IMR-90 (cell line): Measurements from ENCODE around the gene SERTAD4. TPM values are rescaled to one million over a fixed set of nuclear protein-coding genes. Genes with fewer than 3 reads are reported as not detected.

Source experiments
- ATAC-seq: fragments of 200-7000 bp; cut with Tn5 transposase; 2 replicates; pipeline ENCODE4 v1.9.1; 2020; ENCODE audit warnings: low read depth, mild to moderate bottlenecking, moderate library complexity
- BruUV-seq: library from RNA; stranded (reverse); fragments of 400-500 nt; replicated peaks from 2 replicates; lab custom pipeline; 2021; lab: Mats Ljungman, UMichigan
- CTCF ChIA-PET: fragments of 300-600 bp; formaldehyde crosslinking; extraction: SDS; loops from one replicate; lab custom pipeline; 2021; ENCODE audit warnings: antibody characterized with exemption; lab: Yijun Ruan, JAX
- POLR2A ChIA-PET: fragments of 300-600 bp; sonication (Branson Sonifier 250); formaldehyde crosslinking; loops from one replicate; lab custom pipeline; 2022; ENCODE audit warnings: antibody characterized with exemption; ENCODE audit not compliant: unreplicated experiment; lab: Charles Lee
- DNase-seq: peaks from one replicate; pipeline ENCODE4 v3.0.0; 2013
- H2AFZ ChIP-seq: replicated peaks from 2 replicates; pipeline ENCODE3; 2013; ENCODE audit warnings: low read length, mild to moderate bottlenecking; ENCODE audit not compliant: poor library complexity
- H2AK5ac ChIP-seq: 2 replicates; pipeline ENCODE4 v1.6.1; 2013; ENCODE audit warnings: low read depth, low read length, inconsistent platforms
- H2AK9ac ChIP-seq: replicated peaks from 2 replicates; pipeline ENCODE3; 2013; ENCODE audit warnings: mild to moderate bottlenecking, low read depth, low read length, moderate library complexity; ENCODE audit not compliant: poor library complexity
- H2BK120ac ChIP-seq: 2 replicates; pipeline ENCODE4 v1.6.1; 2013; ENCODE audit warnings: low read depth, low read length, inconsistent platforms
- H2BK15ac ChIP-seq: 3 replicates; pipeline ENCODE4 v1.6.1; 2013; ENCODE audit warnings: low read depth, low read length, inconsistent platforms
- H2BK20ac ChIP-seq: 2 replicates; pipeline ENCODE4 v1.6.1; 2013; ENCODE audit warnings: low read depth, mild to moderate bottlenecking, inconsistent platforms, low read length, moderate library complexity
- H2BK5ac ChIP-seq: 2 replicates; pipeline ENCODE4 v1.6.1; 2013; ENCODE audit warnings: mild to moderate bottlenecking, low read depth, low read length, inconsistent platforms; ENCODE audit not compliant: poor library complexity, severe bottlenecking
- H3K14ac ChIP-seq: replicated peaks from 2 replicates; pipeline ENCODE4 v1.6.1; 2013; ENCODE audit warnings: low read depth, low read length, inconsistent platforms
- H3K18ac ChIP-seq: 2 replicates; pipeline ENCODE4 v1.6.1; 2013; ENCODE audit warnings: low read depth, low read length, control low read depth
- H3K23ac ChIP-seq: 2 replicates; pipeline ENCODE4 v1.6.1; 2013; ENCODE audit warnings: low read depth, low read length, inconsistent platforms
- H3K27ac ChIP-seq: 2 replicates; pipeline ENCODE4 v1.5.1; 2013; ENCODE audit warnings: mild to moderate bottlenecking, control low read depth, low read length; ENCODE audit not compliant: insufficient read depth
- H3K27me3 ChIP-seq: 2 replicates; pipeline ENCODE4 v1.6.1; 2013; ENCODE audit warnings: low read length; ENCODE audit not compliant: control insufficient read depth, insufficient read depth
- H3K36me3 ChIP-seq: 2 replicates; pipeline ENCODE4 v1.6.1; 2013; ENCODE audit warnings: low read length, mixed read lengths; ENCODE audit not compliant: control insufficient read depth, insufficient read depth
- H3K4ac ChIP-seq: 2 replicates; pipeline ENCODE4 v1.6.1; 2013; ENCODE audit warnings: low read depth, low read length, inconsistent platforms
- H3K4me1 ChIP-seq: 2 replicates; pipeline ENCODE4 v1.6.1; 2013; ENCODE audit warnings: low read length, mixed read lengths; ENCODE audit not compliant: control insufficient read depth, insufficient read depth
- H3K4me2 ChIP-seq: 2 replicates; pipeline ENCODE4 v1.6.1; 2013; ENCODE audit warnings: low read depth, mild to moderate bottlenecking, control low read depth, low read length, moderate library complexity
- H3K4me3 ChIP-seq: 2 replicates; pipeline ENCODE4 v1.5.1; 2013; ENCODE audit warnings: low read depth, mild to moderate bottlenecking, control low read depth, low read length, moderate library complexity; ENCODE audit not compliant: insufficient read depth
- H3K56ac ChIP-seq: 2 replicates; pipeline ENCODE4 v1.6.1; 2013; ENCODE audit warnings: low read length, inconsistent platforms; ENCODE audit not compliant: insufficient read depth; ENCODE audit errors: extremely low read depth
- H3K79me1 ChIP-seq, 2 experiments: 2 replicates each; pipeline ENCODE4 v1.6.1; 2013; ENCODE audit warnings: low read length in 2 of 2, inconsistent platforms in 1 of 2, low read depth in 1 of 2
- H3K9ac ChIP-seq: 2 replicates; pipeline ENCODE4 v1.6.1; 2013; ENCODE audit warnings: low read depth, low read length, control low read depth
- H3K9me1 ChIP-seq: 2 replicates; pipeline ENCODE4 v1.6.1; 2013; ENCODE audit warnings: low read length, inconsistent platforms; ENCODE audit not compliant: insufficient read depth
- H3K9me3 ChIP-seq: 2 replicates; pipeline ENCODE4 v1.6.1; 2013; ENCODE audit warnings: low read length; ENCODE audit not compliant: control insufficient read depth, insufficient read depth
- H4K20me1 ChIP-seq: 2 replicates; pipeline ENCODE4 v1.6.1; 2013; ENCODE audit warnings: low read length, inconsistent platforms; ENCODE audit not compliant: insufficient read depth
- H4K5ac ChIP-seq: 2 replicates; pipeline ENCODE4 v1.6.1; 2013; ENCODE audit warnings: mild to moderate bottlenecking, low read depth, low read length, control low read depth
- H4K8ac ChIP-seq, 2 experiments: 2 replicates each; pipeline ENCODE4 v1.6.1; 2013; ENCODE audit warnings: low read depth in 2 of 2, low read length in 2 of 2, control low read depth in 1 of 2, inconsistent platforms in 1 of 2
- H4K91ac ChIP-seq: 2 replicates; pipeline ENCODE4 v1.6.1; 2013; ENCODE audit warnings: low read depth, low read length, inconsistent platforms; ENCODE audit not compliant: insufficient read depth
- CEBPB ChIP-seq: IDR thresholded peaks from 2 replicates; pipeline ENCODE4 v1.6.1; 2012; ENCODE audit warnings: low read depth, low read length, improper control_type of control experiment
- CHD1 ChIP-seq: IDR thresholded peaks from 2 replicates; pipeline ENCODE4 v1.6.1; 2012; ENCODE audit warnings: low read depth, low read length, improper control_type of control experiment
- MAFK ChIP-seq: IDR thresholded peaks from 2 replicates; pipeline ENCODE4 v1.6.1; 2012; ENCODE audit warnings: low read depth, low read length, improper control_type of control experiment
- RCOR1 ChIP-seq: IDR thresholded peaks from 2 replicates; pipeline ENCODE4 v1.6.1; 2012; ENCODE audit warnings: mild to moderate bottlenecking, low read length, improper control_type of control experiment; ENCODE audit not compliant: insufficient replicate concordance
- WGBS, 2 experiments: methylation state at CpG; one replicate each; pipeline versions ENCODE4 v1.1.5 to v1.1.7; 2013; ENCODE audit warnings: missing lambda C conversion rate in 2 of 2; ENCODE audit not compliant: insufficient read length in 1 of 2; ENCODE audit errors: extremely low coverage in 2 of 2; 5-methylcytosine and 5-hydroxymethylcytosine counted together
- dilution Hi-C: fragments of 300-500 bp; cut with HindIII; formaldehyde crosslinking; loops from one replicate; pipeline ENCODE4 v1.14.3; 2018; ENCODE audit warnings: low sequenced_read_pairs; ENCODE audit not compliant: unreplicated experiment
- in situ Hi-C: fragments of 300-500 bp; cut with MboI; formaldehyde crosslinking; loops from 3 replicates; pipeline ENCODE4 v1.14.3; 2019; ENCODE audit warnings: low sequenced_read_pairs, inconsistent platforms, mixed read lengths
- intact Hi-C: fragments of 100-400 bp; cut with micrococcal nuclease; formaldehyde crosslinking; loops from 2 replicates; pipeline ENCODE4 v1.10.0; 2022
- polyA plus RNA-seq, 3 experiments: library from polyadenylated mRNA; depleted of rRNA; stranded (reverse); fragments of >200 nt; gene quantifications; 2 replicates each; pipeline ENCODE4 v1.2.3, GENCODE V29; 2012; ENCODE audit warnings: low replicate concordance in 1 of 3
- total RNA-seq: library from RNA; depleted of rRNA; stranded (reverse); fragments of >200 nt; gene quantifications from 2 replicates; pipeline ENCODE4 v1.2.3, GENCODE V29; 2012
- TF ChIP-seq, protein P1 (sequence below): fragments of 150-350 bp; IDR thresholded peaks from 2 replicates; pipeline ENCODE4 v1.6.1; 2017; ENCODE audit warnings: mild to moderate bottlenecking, antibody characterized with exemption, low read length, low read depth

Gene SERTAD4
- total and polyA plus RNA-seq, 2 of the 4 experiments (the other 2 are of a cell fraction): under 0.01 to 0.22 TPM

- Histone ChIP-seq H3K18ac (no peak overlapping the region), H3K27ac (no peak overlapping the region), H3K27me3 (no peaks in the 10 kb centered on the region), H3K9ac (no peak overlapping the region), H4K8ac (no peak overlapping the region), H4K5ac (no peak overlapping the region), H3K56ac (no peak overlapping the region), H2BK120ac (peak overlapping the region; percentile 23; the same call in 1 of the 2 replicates), H3K9me3 (peaks cover 2% of the 10 kb centered on the region; the same call in 1 of the 2 replicates), H2BK15ac (no peak overlapping the region), H2AFZ (no peak overlapping the region), H4K20me1 (no peaks in the 10 kb centered on the region), H3K4me1 (no peaks in the 10 kb centered on the region), H3K14ac (no peak overlapping the region), H2BK20ac (no peak overlapping the region), H3K4ac (no peak overlapping the region), H4K91ac (no peak overlapping the region), H2AK9ac (no peak overlapping the region), H3K36me3 (no peaks in the 10 kb centered on the region), H3K79me1 (no peaks in the 10 kb centered on the region), H2AK5ac (no peak overlapping the region; the same call in 1 of the 2 replicates), H3K4me3 (no peak overlapping the region), H3K4me2 (no peak overlapping the region), H3K23ac (no peak overlapping the region), H2BK5ac (no peak overlapping the region), H3K9me1 (no peaks in the 10 kb centered on the region)
- WGBS, 2 experiments: 80% methylated on average over 2 of the region's 7 CpGs; no CpG with 5 or more reads in 1 of the 2 experiments
- dilution Hi-C loops: no loop called here
- no peak for ATAC-seq
- ChIA-PET POLR2A (no interaction called here), CTCF (interaction anchor here (0.7 kb wide), 1 partner anchor 500 kb away, joined by 6 read pairs; no protein-coding TSS in a partner anchor)
- intact Hi-C loops: no loop called here
- TF ChIP-seq RCOR1 (no peak), CEBPB (no peak), MAFK (no peak), CHD1 (no peak)
- TF ChIP-seq, protein P1, sequence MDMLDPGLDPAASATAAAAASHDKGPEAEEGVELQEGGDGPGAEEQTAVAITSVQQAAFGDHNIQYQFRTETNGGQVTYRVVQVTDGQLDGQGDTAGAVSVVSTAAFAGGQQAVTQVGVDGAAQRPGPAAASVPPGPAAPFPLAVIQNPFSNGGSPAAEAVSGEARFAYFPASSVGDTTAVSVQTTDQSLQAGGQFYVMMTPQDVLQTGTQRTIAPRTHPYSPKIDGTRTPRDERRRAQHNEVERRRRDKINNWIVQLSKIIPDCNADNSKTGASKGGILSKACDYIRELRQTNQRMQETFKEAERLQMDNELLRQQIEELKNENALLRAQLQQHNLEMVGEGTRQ: no peak
- in situ Hi-C loops: no loop called here
- BruUV-seq: no TSS peak
- no peak for DNase-seq
Measured at GRCh38 chr1:210189426-210189825, 43.2 kb upstream of the SERTAD4 start.
